ENCODE measurements around the gene OR51B4. TPM values are rescaled to one million over a fixed set of nuclear protein-coding genes. Genes with fewer than 3 reads are reported as not detected.

OR51B4 gene, protein sequence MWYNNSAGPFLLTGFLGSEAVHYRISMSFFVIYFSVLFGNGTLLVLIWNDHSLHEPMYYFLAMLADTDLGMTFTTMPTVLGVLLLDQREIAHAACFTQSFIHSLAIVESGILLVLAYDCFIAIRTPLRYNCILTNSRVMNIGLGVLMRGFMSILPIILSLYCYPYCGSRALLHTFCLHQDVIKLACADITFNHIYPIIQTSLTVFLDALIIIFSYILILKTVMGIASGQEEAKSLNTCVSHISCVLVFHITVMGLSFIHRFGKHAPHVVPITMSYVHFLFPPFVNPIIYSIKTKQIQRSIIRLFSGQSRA
- not detected for total RNA-seq

DNA sequence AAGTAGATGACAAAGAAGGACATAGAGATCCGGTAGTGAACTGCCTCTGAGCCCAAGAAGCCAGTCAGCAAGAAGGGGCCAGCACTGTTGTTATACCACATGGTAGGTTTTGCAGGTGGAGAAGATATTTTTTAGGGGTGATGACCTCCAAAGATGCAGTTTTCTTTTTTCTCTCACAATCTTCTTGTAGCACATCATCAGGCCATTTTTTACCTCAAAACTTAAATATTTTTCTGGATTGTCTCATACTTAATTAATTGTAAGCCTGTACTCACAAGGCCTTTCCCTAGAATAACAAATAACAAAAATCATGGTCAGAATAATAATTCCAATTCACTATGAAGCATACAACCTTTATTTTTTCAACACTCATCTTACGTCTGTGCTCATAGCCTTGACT lies at the start of gene OR51B4:
OR51B4 (minus strand) TSS at position 101 of the 400 bp plus-strand sequence; CDS start at position 101, 0 bp downstream.
- Histone ChIP-seq H3K27ac (no peak within 1 kb of the TSS), H3K27me3 (no peaks in the 10 kb centered on the region), H3K4me3 (no peak within 1 kb of the TSS), H3K9ac (ENCODE audit: low read depth in 2 of 2, low read length in 2 of 2) (no peak within 1 kb of the TSS), H3K4me1 (no peaks in the 10 kb centered on the region), H3K9me3 (no peaks in the 10 kb centered on the region), H3K36me3 (no peaks in the 10 kb centered on the region)
- intact Hi-C loops (cut with DNase I), result no loop called here
- DNase-seq, result no peak
- TF ChIP-seq, protein P1, sequence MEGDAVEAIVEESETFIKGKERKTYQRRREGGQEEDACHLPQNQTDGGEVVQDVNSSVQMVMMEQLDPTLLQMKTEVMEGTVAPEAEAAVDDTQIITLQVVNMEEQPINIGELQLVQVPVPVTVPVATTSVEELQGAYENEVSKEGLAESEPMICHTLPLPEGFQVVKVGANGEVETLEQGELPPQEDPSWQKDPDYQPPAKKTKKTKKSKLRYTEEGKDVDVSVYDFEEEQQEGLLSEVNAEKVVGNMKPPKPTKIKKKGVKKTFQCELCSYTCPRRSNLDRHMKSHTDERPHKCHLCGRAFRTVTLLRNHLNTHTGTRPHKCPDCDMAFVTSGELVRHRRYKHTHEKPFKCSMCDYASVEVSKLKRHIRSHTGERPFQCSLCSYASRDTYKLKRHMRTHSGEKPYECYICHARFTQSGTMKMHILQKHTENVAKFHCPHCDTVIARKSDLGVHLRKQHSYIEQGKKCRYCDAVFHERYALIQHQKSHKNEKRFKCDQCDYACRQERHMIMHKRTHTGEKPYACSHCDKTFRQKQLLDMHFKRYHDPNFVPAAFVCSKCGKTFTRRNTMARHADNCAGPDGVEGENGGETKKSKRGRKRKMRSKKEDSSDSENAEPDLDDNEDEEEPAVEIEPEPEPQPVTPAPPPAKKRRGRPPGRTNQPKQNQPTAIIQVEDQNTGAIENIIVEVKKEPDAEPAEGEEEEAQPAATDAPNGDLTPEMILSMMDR (IDR thresholded peaks at IDR 0.05), result no peak

DNA sequence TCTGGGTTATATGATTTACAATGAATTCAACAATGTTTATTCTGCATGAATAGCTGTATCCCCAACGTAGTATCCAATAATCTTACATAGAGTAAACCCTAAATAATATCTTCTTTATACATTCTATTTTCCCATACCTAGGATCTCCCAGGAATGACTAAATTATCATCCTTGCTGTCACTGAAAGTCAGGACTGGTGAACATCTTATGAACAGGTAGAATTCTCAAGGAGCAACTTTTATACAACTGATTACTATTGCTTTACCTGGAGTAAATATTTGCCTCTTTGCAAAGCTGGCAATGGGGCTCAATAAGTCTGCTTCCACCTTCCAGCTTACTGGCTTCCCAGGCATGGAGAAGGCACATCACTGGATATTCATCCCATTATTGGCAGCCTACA lies 49.5 kb upstream of the OR51B4 start, which contains the start of gene OR51B6:
OR51B6 (plus strand) TSS at position 301 of the 400 bp plus-strand sequence; CDS start at position 301, 0 bp downstream.
- Histone ChIP-seq H3K36me3 (no peaks in the 10 kb centered on the region), H3K9me3 (no peaks in the 10 kb centered on the region), H3K4me1 (no peaks in the 10 kb centered on the region), H3K9ac (ENCODE audit: low read depth in 2 of 2, low read length in 2 of 2) (no peak within 1 kb of the TSS), H3K4me3 (no peak within 1 kb of the TSS), H3K27ac (no peak within 1 kb of the TSS), H3K27me3 (no peaks in the 10 kb centered on the region)
- intact Hi-C loops (cut with DNase I), result no loop called here
- DNase-seq, result no peak
- TF ChIP-seq, protein P1 (IDR thresholded peaks at IDR 0.05), result no peak

DNA sequence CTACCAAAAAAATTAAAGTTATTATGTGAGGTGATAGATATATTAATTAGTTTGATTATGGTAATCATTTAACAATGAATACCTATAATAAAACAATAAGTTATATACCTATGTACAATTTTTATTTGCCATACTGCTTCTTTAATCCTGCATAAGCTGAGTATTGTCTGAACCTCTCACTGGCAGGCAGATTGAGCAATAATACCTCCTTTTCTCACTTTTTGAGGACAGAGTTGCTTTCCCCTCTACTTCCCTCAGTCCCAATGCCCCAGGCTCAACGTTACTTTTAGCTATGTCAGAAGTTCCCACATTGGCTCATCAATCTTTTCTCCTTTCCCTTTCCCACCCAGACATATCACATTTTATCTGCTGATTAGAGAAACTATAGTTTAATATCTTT lies 47.8 kb upstream of the OR51B4 start:
- H3K4me3 ChIP-seq, result no peak overlapping the region
- H3K27ac ChIP-seq, result no peak overlapping the region
- no peaks in the 10 kb centered on the region for H3K36me3 ChIP-seq
- no peak overlapping the region for H3K9ac ChIP-seq (ENCODE audit: low read depth in 2 of 2, low read length in 2 of 2)
- no peaks in the 10 kb centered on the region for H3K4me1 ChIP-seq
- TF ChIP-seq, protein P1 (IDR thresholded peaks at IDR 0.05), result no peak
- DNase-seq, result no peak
- intact Hi-C loops (cut with DNase I), result no loop called here
- H3K9me3 ChIP-seq, result no peaks in the 10 kb centered on the region
- H3K27me3 ChIP-seq, result no peaks in the 10 kb centered on the region

DNA sequence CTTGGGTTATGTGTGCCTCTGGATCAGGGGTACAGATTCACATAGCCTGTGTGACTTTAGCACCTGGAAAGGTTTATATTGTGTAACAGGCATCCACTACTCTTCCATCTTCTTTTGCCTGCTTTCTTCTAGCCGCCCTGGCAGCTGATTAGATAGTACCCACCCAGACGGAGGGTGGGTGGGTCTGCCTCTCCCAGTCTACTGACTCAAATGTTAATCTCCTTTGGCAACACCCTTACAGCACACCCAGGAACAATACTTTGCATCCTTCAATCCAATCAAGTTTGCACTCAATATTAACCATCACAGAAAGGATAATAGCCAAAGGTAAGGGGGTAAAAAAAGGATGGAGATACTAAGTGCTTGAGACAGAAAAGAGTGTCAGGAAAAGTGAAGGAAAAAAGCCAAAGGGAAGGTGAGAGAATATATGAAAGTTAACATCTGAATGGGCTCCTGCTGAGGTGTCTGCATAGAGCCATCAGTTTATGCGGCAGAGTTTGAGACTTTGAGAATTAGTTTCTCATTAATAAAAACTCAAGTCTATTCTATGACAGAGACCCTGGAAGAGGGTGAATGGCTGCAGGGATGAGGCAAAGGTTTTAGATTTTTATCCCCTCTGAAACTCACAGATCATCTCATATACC lies 46.9 kb upstream of the OR51B4 start:
- Histone ChIP-seq H3K27me3 (no peaks in the 10 kb centered on the region), H3K9ac (ENCODE audit: low read depth in 2 of 2, low read length in 2 of 2) (no peak overlapping the region), H3K36me3 (no peaks in the 10 kb centered on the region), H3K4me3 (no peak overlapping the region), H3K27ac (no peak overlapping the region), H3K4me1 (no peaks in the 10 kb centered on the region), H3K9me3 (no peaks in the 10 kb centered on the region)
- no peak for DNase-seq
- intact Hi-C loops (cut with DNase I), result no loop called here
- TF ChIP-seq, protein P1 (IDR thresholded peaks at IDR 0.05), result no peak

DNA sequence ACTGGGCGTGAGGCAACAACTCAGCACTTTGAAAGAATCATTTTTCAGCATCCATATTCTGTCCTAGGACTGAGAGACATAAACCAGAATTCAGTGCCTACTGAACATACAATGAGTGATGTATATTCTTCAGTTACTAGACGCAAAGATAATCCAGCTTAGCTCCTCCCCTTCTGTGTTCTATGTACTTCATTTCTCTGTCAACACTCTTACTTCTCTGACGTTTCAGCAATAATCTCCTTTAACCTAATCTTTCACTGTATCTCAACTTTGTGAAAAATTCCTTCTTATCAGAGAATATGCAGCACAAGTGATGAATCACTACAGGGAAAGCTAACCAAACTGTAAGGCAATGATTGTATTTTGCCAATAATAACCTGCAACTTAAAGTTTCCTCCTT lies 44.1 kb upstream of the OR51B4 start:
- Histone ChIP-seq H3K27me3 (no peaks in the 10 kb centered on the region), H3K9ac (ENCODE audit: low read depth in 2 of 2, low read length in 2 of 2) (no peak overlapping the region), H3K9me3 (no peaks in the 10 kb centered on the region), H3K4me1 (no peaks in the 10 kb centered on the region), H3K4me3 (no peak overlapping the region), H3K36me3 (no peaks in the 10 kb centered on the region), H3K27ac (no peak overlapping the region)
- TF ChIP-seq, protein P1 (IDR thresholded peaks at IDR 0.05), result no peak
- DNase-seq, result no peak
- intact Hi-C loops (cut with DNase I), result no loop called here

Data from colonic mucosa (tissue), 4 donors.